Stimulated activated CD8-positive, alpha-beta memory T cell treated with anti-CD3 and anti-CD28 coated beads, Interleukin-12 subunit alpha, Interleukin-12 subunit beta, amount 100 ng/mL, for 4 hours (primary cell): Measurements from ENCODE around the gene CTNNA2.
"Not testable (repeated sequence)": the region's sequence is repeated elsewhere in the genome, so short reads cannot be mapped to it uniquely, and the experiment has no call there.

Source experiments
- DNase-seq: peaks from one replicate; pipeline ENCODE4 v3.0.0-alpha.2; 2020; ENCODE audit warnings: low read depth

CTNNA2 gene

DNA sequence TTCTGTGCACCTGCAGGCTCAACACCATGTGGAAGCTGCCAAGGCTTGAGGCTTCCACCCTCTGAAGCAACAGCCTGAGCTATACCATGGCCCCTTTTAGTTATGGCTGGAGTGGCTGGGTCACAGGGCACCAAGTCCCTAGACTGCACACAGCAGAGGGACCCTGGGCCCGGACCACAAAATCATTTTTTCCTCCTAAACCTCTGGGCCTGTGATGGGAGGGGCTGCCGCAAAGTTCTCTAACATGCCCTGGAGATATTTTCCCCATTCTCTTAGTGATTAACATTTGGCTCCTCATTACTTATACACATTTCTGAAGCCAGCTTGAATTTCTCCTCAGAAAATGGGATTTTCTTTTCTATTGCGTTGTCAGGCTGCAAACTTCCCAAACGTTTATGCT is 691.1 kb downstream of the CTNNA2 start:
- DNase-seq, result not testable (repeated sequence)

GRCh38 chr2:80205498-80205897 is 692.6 kb downstream of the CTNNA2 start:
- DNase-seq, result no peak

GRCh38 chr2:80209458-80209857 is 696.6 kb downstream of the CTNNA2 start:
- no peak for DNase-seq

GRCh38 chr2:80217446-80217845 is 704.6 kb downstream of the CTNNA2 start:
- no peak for DNase-seq

DNA sequence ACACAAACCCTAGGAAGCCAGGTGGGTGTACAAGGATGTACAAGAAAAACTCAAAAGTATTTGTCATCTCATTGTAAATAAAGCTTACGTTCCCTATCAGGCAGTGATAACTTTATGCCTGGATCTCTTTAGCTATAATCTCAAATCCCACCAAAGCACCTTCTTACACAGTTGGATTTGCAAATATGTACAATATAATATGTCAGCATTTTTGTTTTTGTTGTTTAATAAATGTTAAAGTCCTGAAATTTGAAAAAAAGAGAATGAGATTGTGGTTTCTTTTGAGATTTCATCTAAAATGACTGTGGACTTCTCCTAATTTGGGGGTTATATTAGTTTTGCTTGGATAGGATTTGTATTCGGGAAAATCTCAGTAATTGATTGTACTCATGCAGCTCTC is 709.8 kb downstream of the CTNNA2 start:
- DNase-seq, result no peak

DNA sequence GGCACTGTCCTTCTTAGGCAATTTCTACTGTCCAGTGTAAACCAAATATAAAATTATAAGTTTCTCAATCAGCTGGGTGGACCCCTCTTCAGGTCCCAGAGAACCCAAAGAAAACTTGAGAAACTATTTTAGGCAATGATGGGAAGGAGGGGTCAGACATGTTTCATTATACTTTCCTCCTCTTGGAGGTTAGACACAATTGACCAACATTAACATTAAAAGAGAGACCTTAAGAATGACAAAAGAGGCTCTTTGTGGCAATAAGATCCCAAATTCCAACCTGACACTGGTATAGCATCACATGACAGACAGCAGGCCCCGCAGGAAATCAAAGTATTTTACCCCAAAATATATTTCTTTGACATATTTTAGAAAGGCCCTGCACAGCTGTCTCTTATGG is 718.6 kb downstream of the CTNNA2 start:
- DNase-seq, result no peak

GRCh38 chr2:80233333-80233732 is 720.5 kb downstream of the CTNNA2 start:
- DNase-seq, result no peak

DNA sequence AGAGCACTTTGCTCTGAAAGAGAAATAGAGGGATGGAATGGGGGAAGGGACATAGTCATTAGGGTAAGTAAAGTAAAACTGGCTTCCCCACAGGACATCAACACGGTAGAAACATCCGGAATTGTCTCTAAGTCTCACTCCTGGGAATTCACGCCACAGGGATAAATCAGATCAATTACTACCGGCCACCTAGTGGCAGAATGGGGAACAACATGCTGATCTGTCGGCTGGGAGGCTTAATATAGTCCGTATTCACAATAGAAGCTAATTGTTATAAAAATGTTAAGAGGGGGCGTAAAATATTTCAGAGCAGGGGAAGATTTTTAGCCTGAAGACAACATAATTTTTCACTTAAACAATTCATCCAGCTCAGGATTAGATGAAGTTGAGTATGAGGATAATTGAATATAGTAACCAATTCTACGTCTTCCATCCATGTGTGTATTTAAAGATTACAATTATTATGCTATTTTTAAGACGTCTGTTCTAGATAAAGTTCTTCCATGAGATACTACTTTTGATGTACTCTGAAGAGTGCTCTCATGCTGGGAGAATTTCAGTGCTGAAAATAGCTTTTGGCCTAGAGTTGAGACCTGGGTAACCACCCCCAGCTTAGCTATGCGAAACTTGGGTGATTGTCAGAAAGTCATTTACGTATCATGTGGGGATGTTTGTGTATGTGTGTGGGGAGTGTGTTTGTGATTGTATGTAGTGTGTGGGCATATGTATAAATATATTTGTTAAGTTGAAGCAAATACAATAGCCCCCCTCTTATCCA is 726.0 kb downstream of the CTNNA2 start:
- DNase-seq, result no peak

DNA sequence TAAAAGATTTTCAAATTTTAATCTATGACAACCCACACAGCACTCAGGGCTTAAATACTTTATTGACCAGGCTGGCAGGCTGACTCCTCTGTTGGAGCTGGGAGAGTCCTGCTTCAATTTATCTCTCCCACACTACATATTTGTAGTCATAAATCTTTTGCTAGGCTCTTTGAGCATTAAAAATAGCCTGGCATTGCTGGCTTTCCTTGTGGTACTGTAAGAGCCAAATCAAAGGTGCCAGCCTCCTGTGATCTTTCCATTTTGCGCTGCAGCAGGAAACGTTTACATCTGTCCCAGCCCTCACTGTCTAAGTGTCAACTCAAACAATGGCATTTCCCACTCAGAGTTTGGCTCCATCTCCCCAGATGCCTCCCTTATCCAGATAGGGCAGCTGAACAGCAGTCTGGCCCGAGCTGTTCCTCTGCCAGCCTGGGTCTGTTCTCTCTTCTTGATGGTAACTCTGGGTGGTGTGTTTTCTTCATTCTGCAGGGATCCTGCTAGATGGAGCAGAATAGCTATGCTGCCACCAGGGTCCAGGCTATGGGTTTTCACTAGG is 729.6 kb downstream of the CTNNA2 start:
- no peak for DNase-seq

DNA sequence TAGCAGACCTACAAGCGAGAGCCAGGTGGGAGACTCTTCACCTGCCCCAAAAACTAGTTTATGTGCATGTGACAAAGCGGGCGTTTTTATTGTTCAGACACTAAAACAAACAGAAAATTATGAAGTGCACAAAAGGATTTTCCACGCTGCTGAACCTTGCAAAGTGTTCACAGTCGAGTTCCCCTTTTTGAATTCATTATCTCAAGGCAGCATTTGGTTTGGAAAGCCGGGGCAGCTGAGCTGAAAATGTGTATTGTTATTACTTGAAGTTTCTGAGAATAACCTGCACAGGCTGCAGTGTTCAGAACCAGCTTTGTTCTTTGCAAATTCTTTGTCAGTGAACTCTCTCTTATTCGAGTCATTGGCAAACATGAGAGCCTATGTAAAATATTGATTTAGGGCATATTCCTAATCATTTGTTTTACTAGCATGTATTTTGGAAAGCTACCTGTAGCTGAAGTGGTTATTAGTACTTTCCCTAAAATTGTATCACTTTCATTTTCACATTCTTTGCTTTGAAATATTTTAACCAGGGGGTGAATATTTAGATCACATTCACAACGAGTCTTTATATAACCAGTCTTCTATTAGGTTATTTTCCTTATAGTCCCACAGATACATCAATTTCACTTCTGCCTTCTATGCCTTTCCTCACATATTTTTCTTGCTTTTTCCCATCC is 732.2 kb downstream of the CTNNA2 start:
- DNase-seq, result no peak

GRCh38 chr2:80246534-80246933 is 733.7 kb downstream of the CTNNA2 start:
- no peak for DNase-seq

DNA sequence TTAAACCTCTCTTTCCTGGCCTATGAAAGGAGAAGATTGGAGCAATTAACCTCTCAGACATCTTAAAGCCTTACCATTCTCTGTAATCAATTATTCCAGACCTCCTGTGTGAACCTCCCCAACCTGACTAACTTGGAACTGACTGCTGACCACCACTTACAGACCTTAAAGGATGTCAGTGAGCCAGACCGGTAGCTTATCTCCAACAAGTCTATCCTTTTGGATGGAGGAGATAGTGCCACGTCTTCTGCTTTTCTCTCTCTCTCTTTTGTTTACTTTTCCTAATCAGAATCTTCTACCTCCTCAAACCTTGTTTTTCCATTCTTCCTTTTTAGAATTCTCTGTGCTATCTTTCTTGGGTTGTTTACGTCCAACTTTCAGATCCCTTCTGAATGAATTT is 734.5 kb downstream of the CTNNA2 start:
- DNase-seq, result no peak

- DNase-seq, result no peak
Measured at GRCh38 chr2:80248146-80248545, 735.3 kb downstream of the CTNNA2 start.

DNA sequence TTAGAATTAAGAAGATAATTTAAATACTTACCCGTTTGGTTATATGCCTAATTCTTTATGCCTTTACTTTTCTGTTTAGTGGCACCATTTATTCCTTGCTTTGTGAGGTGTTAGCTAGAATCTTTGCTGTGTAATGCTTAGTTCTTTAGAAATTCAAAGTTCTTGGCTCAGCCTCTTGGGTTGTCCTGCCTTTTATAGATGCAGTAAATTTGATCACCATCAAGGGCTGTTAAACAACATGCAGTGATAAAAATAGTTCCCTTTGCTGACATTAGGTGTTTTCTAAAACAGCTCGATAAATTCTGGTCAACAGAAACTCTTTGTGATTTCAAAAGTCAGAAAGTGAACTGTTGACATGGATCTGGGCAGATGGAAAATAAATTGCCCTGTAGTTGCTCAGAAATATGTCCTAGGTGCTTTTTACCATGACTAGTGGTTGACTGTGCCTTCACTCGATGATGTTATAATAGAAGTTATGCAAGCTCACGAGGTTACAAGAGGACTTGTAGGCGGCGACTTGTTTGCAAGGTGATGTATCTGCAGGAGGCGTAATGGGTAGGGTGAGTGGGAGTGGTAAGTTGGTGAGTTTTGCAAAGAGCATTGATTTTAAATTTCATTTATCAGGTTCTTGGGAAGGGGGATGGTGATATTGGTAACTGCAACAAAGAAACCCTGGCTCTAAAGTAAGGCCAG is 739.6 kb downstream of the CTNNA2 start:
- DNase-seq, result no peak

- no peak for DNase-seq
Measured at GRCh38 chr2:80255918-80256781, 743.3 kb downstream of the CTNNA2 start.

DNA sequence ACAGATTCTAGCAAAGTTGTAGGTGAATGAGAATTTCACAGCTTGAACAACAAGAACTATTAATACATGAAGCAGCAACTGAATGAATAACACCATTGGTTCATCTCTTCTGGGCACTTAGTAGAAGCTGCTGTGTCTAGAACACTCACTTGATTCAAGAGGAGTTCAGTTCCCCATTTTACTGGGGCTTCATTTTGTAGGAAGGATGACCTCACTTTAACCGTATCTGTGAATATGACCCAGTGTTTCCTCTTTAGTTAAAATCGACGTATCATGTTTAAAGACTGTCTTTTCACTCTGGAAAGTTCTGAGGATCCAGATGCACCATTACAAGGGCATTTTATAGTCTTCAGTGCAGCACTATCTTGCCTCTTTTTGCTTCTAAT is 743.9 kb downstream of the CTNNA2 start:
- no peak for DNase-seq

DNA sequence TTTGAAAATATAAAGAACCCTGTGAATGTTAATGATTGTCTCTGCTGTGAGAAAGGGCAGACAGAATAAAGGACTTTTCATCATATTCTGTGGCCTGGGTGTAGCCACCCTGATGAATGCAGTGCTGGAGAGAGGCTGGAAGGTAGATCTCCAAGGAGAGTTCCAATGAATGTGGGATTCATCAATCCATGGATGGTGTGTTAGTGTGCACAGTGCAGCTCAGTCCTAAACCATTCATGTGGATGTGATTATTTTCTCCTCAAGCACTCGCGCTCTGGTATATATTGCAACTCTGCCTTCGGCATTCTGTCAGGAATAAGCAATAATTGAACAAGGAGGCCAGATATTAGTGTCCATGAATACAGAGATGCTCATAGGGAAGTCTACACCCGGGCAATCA is 744.6 kb downstream of the CTNNA2 start:
- no peak for DNase-seq

- no peak for DNase-seq
Measured at GRCh38 chr2:80258341-80258740, 745.5 kb downstream of the CTNNA2 start.

DNA sequence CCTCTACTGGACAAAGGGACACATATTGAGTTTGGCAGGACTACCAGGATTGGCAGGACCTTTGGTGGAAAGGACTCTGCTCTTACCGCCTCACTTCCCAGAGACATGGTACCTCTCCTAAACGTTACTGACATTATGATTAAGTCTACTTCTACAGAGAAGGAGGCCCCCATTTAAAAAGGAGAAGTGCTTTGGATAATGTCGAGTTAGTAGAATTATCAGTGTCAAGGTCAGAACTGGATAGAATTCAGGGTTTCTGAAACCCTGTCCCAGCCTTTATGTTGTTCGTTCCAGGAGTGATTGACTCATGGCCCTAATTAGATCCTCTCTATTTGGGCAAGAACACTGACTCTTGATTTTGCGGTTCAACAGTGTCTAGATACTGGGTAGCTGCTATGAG is 745.9 kb downstream of the CTNNA2 start:
- DNase-seq, result no peak

GRCh38 chr2:80259292-80259691 is 746.4 kb downstream of the CTNNA2 start:
- no peak for DNase-seq

DNA sequence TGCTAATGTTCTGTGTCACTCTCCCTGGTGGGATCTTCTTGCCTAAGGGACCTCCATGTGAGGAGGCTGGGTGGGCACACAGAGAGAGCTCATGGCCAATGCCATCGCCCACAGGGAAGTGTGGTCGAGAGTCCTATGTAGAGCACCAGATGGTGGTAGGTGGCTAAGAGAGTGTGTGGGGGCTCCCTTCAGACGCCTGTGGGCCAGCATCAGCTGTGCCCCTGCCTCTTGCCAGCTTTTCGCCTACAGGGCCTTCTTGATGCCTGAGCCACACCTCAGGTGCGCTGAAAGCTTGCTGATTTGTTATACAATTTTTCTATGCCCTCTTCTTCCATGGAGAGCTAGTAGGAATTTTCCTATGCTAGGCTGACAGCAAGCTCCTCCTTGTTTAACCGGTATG is 753.4 kb downstream of the CTNNA2 start:
- no peak for DNase-seq

DNA sequence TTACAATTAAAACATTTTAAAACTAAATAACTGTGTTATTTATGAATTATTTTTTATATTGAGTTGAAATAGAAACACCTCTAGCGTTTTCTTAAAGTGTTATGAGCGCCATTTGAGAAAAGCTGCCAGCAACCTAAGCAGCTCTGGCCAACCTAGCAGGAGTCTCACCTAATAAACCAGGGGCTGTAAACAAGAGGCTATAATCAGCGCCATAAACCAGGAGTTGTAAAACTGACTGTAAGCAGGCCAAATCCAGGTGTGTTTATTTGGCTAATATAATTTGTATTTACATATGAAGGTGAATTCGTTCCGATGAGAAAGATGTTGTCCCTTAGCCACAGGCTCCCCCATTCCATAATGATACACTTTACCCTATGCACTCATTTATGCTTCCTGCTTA is 757.0 kb downstream of the CTNNA2 start:
- DNase-seq, result no peak
